Measurements from ENCODE around the gene FSTL5.

Gene FSTL5

GRCh38 chr4:161813389-161813788, 350.4 kb downstream of the FSTL5 start:
- no peaks in the 10 kb centered on the region for H4K20me1 ChIP-seq (ENCODE audit: insufficient read depth, low read length)
- H3K9ac ChIP-seq (ENCODE audit: low read length) = no peak overlapping the region
- H3K27ac ChIP-seq (ENCODE audit: low read length) = no peak overlapping the region
- H3K9me3 ChIP-seq (replicated peaks; ENCODE audit: insufficient read depth, low read length) = no peaks in the 10 kb centered on the region
- no peaks in the 10 kb centered on the region for H3F3A ChIP-seq (ENCODE audit: insufficient read depth, low read length)
- H3K4me1 ChIP-seq (ENCODE audit: low read length) = no peaks in the 10 kb centered on the region
- H3K79me2 ChIP-seq (ENCODE audit: low read length) = no peaks in the 10 kb centered on the region
- no peak overlapping the region for H2AFZ ChIP-seq (ENCODE audit: low read length)
- no peaks in the 10 kb centered on the region for H3K27me3 ChIP-seq (replicated peaks; ENCODE audit: insufficient read depth, low read length)
- TF ChIP-seq CTCF (IDR thresholded peaks at IDR 0.05; ENCODE audit: low read length) = no peak
- no peak for TF ChIP-seq EZH2phosphoT487 (IDR thresholded peaks at IDR 0.05; ENCODE audit: low read length)
- no peak for TF ChIP-seq EZH2 (optimal IDR thresholded peaks at IDR 0.05; ENCODE audit: low read depth, low read length)
- H3K4me3 ChIP-seq (ENCODE audit: low read length) = no peak overlapping the region
- H3K9me2 ChIP-seq (replicated peaks; ENCODE audit: insufficient read depth, low read length) = no peaks in the 10 kb centered on the region
- no peak for DNase-seq
- H3K36me3 ChIP-seq (replicated peaks; ENCODE audit: insufficient read depth, low read length) = no peaks in the 10 kb centered on the region
- H3K4me2 ChIP-seq (ENCODE audit: low read depth, low read length) = no peak overlapping the region

GRCh38 chr4:161803171-161803570, 360.6 kb downstream of the FSTL5 start:
- no peak overlapping the region for H3K4me2 ChIP-seq (ENCODE audit: low read depth, low read length)
- no peaks in the 10 kb centered on the region for H3K36me3 ChIP-seq (replicated peaks; ENCODE audit: insufficient read depth, low read length)
- TF ChIP-seq EZH2phosphoT487 (IDR thresholded peaks at IDR 0.05; ENCODE audit: low read length) (no peak), CTCF (IDR thresholded peaks at IDR 0.05; ENCODE audit: low read length) (no peak), EZH2 (optimal IDR thresholded peaks at IDR 0.05; ENCODE audit: low read depth, low read length) (no peak)
- no peaks in the 10 kb centered on the region for H3K4me1 ChIP-seq (ENCODE audit: low read length)
- H3K4me3 ChIP-seq (ENCODE audit: low read length) = no peak overlapping the region
- no peaks in the 10 kb centered on the region for H3K9me3 ChIP-seq (replicated peaks; ENCODE audit: insufficient read depth, low read length)
- no peaks in the 10 kb centered on the region for H3K79me2 ChIP-seq (ENCODE audit: low read length)
- no peak overlapping the region for H3K9ac ChIP-seq (ENCODE audit: low read length)
- no peak for DNase-seq
- H3F3A ChIP-seq (ENCODE audit: insufficient read depth, low read length) = no peaks in the 10 kb centered on the region
- no peak overlapping the region for H3K27ac ChIP-seq (ENCODE audit: low read length)
- H2AFZ ChIP-seq (ENCODE audit: low read length) = no peak overlapping the region
- no peaks in the 10 kb centered on the region for H3K9me2 ChIP-seq (replicated peaks; ENCODE audit: insufficient read depth, low read length)
- no peaks in the 10 kb centered on the region for H3K27me3 ChIP-seq (replicated peaks; ENCODE audit: insufficient read depth, low read length)
- no peaks in the 10 kb centered on the region for H4K20me1 ChIP-seq (ENCODE audit: insufficient read depth, low read length)

GRCh38 chr4:161799710-161800109, 364.1 kb downstream of the FSTL5 start:
- no peak overlapping the region for H3K4me2 ChIP-seq (ENCODE audit: low read depth, low read length)
- H3K9me3 ChIP-seq (replicated peaks; ENCODE audit: insufficient read depth, low read length) = no peaks in the 10 kb centered on the region
- no peak overlapping the region for H3K27ac ChIP-seq (ENCODE audit: low read length)
- no peaks in the 10 kb centered on the region for H4K20me1 ChIP-seq (ENCODE audit: insufficient read depth, low read length)
- no peaks in the 10 kb centered on the region for H3K27me3 ChIP-seq (replicated peaks; ENCODE audit: insufficient read depth, low read length)
- H3K36me3 ChIP-seq (replicated peaks; ENCODE audit: insufficient read depth, low read length) = no peaks in the 10 kb centered on the region
- H2AFZ ChIP-seq (ENCODE audit: low read length) = no peak overlapping the region
- no peaks in the 10 kb centered on the region for H3F3A ChIP-seq (ENCODE audit: insufficient read depth, low read length)
- TF ChIP-seq EZH2phosphoT487 (IDR thresholded peaks at IDR 0.05; ENCODE audit: low read length) = no peak
- TF ChIP-seq EZH2 (optimal IDR thresholded peaks at IDR 0.05; ENCODE audit: low read depth, low read length) = no peak
- no peak for TF ChIP-seq CTCF (IDR thresholded peaks at IDR 0.05; ENCODE audit: low read length)
- no peak overlapping the region for H3K4me3 ChIP-seq (ENCODE audit: low read length)
- no peaks in the 10 kb centered on the region for H3K4me1 ChIP-seq (ENCODE audit: low read length)
- H3K9ac ChIP-seq (ENCODE audit: low read length) = no peak overlapping the region
- DNase-seq = no peak
- H3K9me2 ChIP-seq (replicated peaks; ENCODE audit: insufficient read depth, low read length) = no peaks in the 10 kb centered on the region
- no peaks in the 10 kb centered on the region for H3K79me2 ChIP-seq (ENCODE audit: low read length)
